Glomerular visceral epithelial cell (primary cell): Measurements from ENCODE around the gene VCP.

Source experiments
- DNase-seq: peaks from one replicate; pipeline ENCODE4 v3.0.0-alpha.2; 2016; ENCODE audit errors: extremely low spot score

VCP gene

GRCh38 chr9:35072461-35073278 lies at the start of gene VCP:
Gene VCP, minus strand, starts transcription at chr9:35072625. Its CDS starts 272 bp downstream, at chr9:35072353.
- peak; percentile 99 for DNase-seq

GRCh38 chr9:35116898-35117551 lies 44.6 kb upstream of the VCP start:
- peak; percentile 91 for DNase-seq

GRCh38 chr9:35116539-35116897 lies 44.1 kb upstream of the VCP start:
- no peak for DNase-seq

GRCh38 chr9:35115680-35116538 lies 43.5 kb upstream of the VCP start, which contains the start of gene ATOSB:
Gene ATOSB, minus strand, starts transcription at chr9:35115862. Its CDS starts 7,588 bp downstream, at chr9:35108274.
- DNase-seq: peak; percentile 99

GRCh38 chr9:35114840-35115628 lies 42.6 kb upstream of the VCP start:
- peak; percentile 31 for DNase-seq

GRCh38 chr9:35114113-35114839 lies 41.9 kb upstream of the VCP start:
- peak; percentile 91 for DNase-seq

GRCh38 chr9:35112257-35113020 lies 40.0 kb upstream of the VCP start:
- DNase-seq: peak; percentile 40

- peak; percentile 99 for DNase-seq
Measured at GRCh38 chr9:35111001-35111933, 38.8 kb upstream of the VCP start.

GRCh38 chr9:35110327-35110761 lies 37.9 kb upstream of the VCP start:
- DNase-seq: peak; percentile 82

- DNase-seq: no peak
Measured at GRCh38 chr9:35108946-35109575, 36.6 kb upstream of the VCP start.

- no peak for DNase-seq
Measured at GRCh38 chr9:35108461-35108860, 36.0 kb upstream of the VCP start.

GRCh38 chr9:35107297-35108290 lies 35.2 kb upstream of the VCP start:
- DNase-seq: no peak

- no peak for DNase-seq
Measured at GRCh38 chr9:35106343-35106730, 33.9 kb upstream of the VCP start.

- DNase-seq: no peak
Measured at GRCh38 chr9:35105571-35106342, 33.3 kb upstream of the VCP start.

GRCh38 chr9:35105126-35105525 lies 32.7 kb upstream of the VCP start:
- no peak for DNase-seq

GRCh38 chr9:35104586-35104985 lies 32.2 kb upstream of the VCP start:
- no peak for DNase-seq
